NB4 (cell line): ENCODE measurements around the gene ELOVL7.
"Not testable (repeated sequence)": the region's sequence is repeated elsewhere in the genome, so short reads cannot be mapped to it uniquely, and the experiment has no call there.

ENCODE experiments used
- DNase-seq: peaks from one replicate; pipeline ENCODE4 v3.0.0; 2010; ENCODE audit warnings: low read depth
- H3K4me3 ChIP-seq: one replicate; pipeline ENCODE4 v1.5.1; 2011; ENCODE audit warnings: mild to moderate bottlenecking, low read depth, low read length, moderate library complexity
- CTCF ChIP-seq: IDR thresholded peaks from one replicate; pipeline ENCODE4 v1.5.1; 2012; ENCODE audit warnings: low read depth, low read length
- MAX ChIP-seq: IDR thresholded peaks from 2 replicates; pipeline ENCODE4 v1.6.1; 2011; ENCODE audit warnings: low read depth, low read length
- MYC ChIP-seq: IDR thresholded peaks from 2 replicates; pipeline ENCODE4 v1.6.1; 2011; ENCODE audit warnings: low read depth, low read length
- POLR2A ChIP-seq: IDR thresholded peaks from 2 replicates; pipeline ENCODE4 v1.6.1; 2011; ENCODE audit warnings: mild to moderate bottlenecking; ENCODE audit not compliant: insufficient read length; ENCODE audit errors: extremely low read depth

ELOVL7 gene

GRCh38 chr5:60738461-60738860 lies 105.6 kb downstream of the ELOVL7 start:
- H3K4me3 ChIP-seq = no peak overlapping the region
- DNase-seq = no peak
- TF ChIP-seq CTCF = no peak
- no peak for TF ChIP-seq MAX
- TF ChIP-seq POLR2A = no peak
- no peak for TF ChIP-seq MYC

GRCh38 chr5:60730858-60731257 lies 113.2 kb downstream of the ELOVL7 start:
- DNase-seq = not testable (repeated sequence)

GRCh38 chr5:60727033-60727679 lies 116.9 kb downstream of the ELOVL7 start:
- DNase-seq = no peak
- H3K4me3 ChIP-seq = no peak overlapping the region
- TF ChIP-seq MAX = no peak
- no peak for TF ChIP-seq POLR2A
- no peak for TF ChIP-seq MYC
- TF ChIP-seq CTCF = no peak

More at GRCh38 chr5:60730858-60731257, 113.2 kb downstream of the ELOVL7 start:
- H3K4me3 ChIP-seq = not testable (repeated sequence)

- no peak for DNase-seq
- no peak for TF ChIP-seq MYC
- TF ChIP-seq POLR2A = no peak
- no peak for TF ChIP-seq CTCF
- no peak overlapping the region for H3K4me3 ChIP-seq
Observed at GRCh38 chr5:60724126-60724525, 119.9 kb downstream of the ELOVL7 start.

GRCh38 chr5:60722416-60722815 lies 121.7 kb downstream of the ELOVL7 start:
- TF ChIP-seq MYC (no peak), CTCF (no peak), POLR2A (no peak), MAX (no peak)
- H3K4me3 ChIP-seq = no peak overlapping the region
- DNase-seq = no peak

- H3K4me3 ChIP-seq = no peak overlapping the region
- TF ChIP-seq MAX = no peak
- TF ChIP-seq CTCF = no peak
- TF ChIP-seq POLR2A = no peak
- TF ChIP-seq MYC = no peak
- no peak for DNase-seq
Observed at GRCh38 chr5:60719329-60719728, 124.7 kb downstream of the ELOVL7 start.
